Measurements from ENCODE around the gene MRPL57. TPM values are rescaled to one million over a fixed set of nuclear protein-coding genes. Genes with fewer than 3 reads are reported as not detected.
"Not testable (repeated sequence)": the region's sequence is repeated elsewhere in the genome, so short reads cannot be mapped to it uniquely, and the experiment has no call there.

Gene MRPL57
- total and polyA plus RNA-seq, 11 donors, result 19.0 to 51.6 (median 22.8) TPM

GRCh38 chr13:21216332-21216731, 39.9 kb downstream of the MRPL57 start:
- Histone ChIP-seq H3K27ac (no peak overlapping the region), H3K27me3 (peaks cover 0 to 4% (median 0%) of the 10 kb centered on the region in 9 donors), H3K4me1 (peaks cover 0 to 6% (median 0%) of the 10 kb centered on the region in 12 donors), H3K4me3 (no peak overlapping the region), H3K36me3 (no peaks in the 10 kb centered on the region), H3K9me3 (peaks cover 0 to 9% (median 2%) of the 10 kb centered on the region in 12 donors)
- DNase-seq (no peak), ATAC-seq (no peak)
- WGBS, 4 donors, result 34 to 47% (median 41%) methylated on average over 13 of the region's 13 CpGs
- TF ChIP-seq CTCF (IDR thresholded peaks at IDR 0.05) (no peak), POLR2A (IDR thresholded peaks at IDR 0.05) (no peak)
- intact Hi-C loops (cut with DNase I), result no loop called here

- Histone ChIP-seq H3K36me3 (no peaks in the 10 kb centered on the region), H3K27me3 (peaks cover 0 to 4% (median 0%) of the 10 kb centered on the region in 9 donors), H3K27ac (no peak overlapping the region), H3K9me3 (peaks cover 0 to 21% (median 7%) of the 10 kb centered on the region in 12 donors), H3K4me3 (no peak overlapping the region), H3K4me1 (peaks cover 0 to 6% (median 0%) of the 10 kb centered on the region in 12 donors)
- intact Hi-C loops (cut with DNase I), result no loop called here
- no peak for ATAC-seq
- TF ChIP-seq POLR2A (IDR thresholded peaks at IDR 0.05) (no peak), CTCF (IDR thresholded peaks at IDR 0.05) (no peak)
- DNase-seq, result no peak
- 65 to 68% (median 66%) methylated on average over 7 of the region's 7 CpGs for WGBS, 4 donors
Observed at GRCh38 chr13:21218351-21219035, 42.0 kb downstream of the MRPL57 start.

GRCh38 chr13:21219036-21219381, 42.6 kb downstream of the MRPL57 start:
- intact Hi-C loops (cut with DNase I), result no loop called here
- TF ChIP-seq CTCF (IDR thresholded peaks at IDR 0.05), result no peak
- TF ChIP-seq POLR2A (IDR thresholded peaks at IDR 0.05), result no peak
- no peak overlapping the region for H3K4me3 ChIP-seq
- no peak for DNase-seq
- H3K36me3 ChIP-seq, result no peaks in the 10 kb centered on the region
- ATAC-seq, result no peak
- WGBS, 4 donors, result 71 to 80% (median 74%) methylated on average over 3 of the region's 3 CpGs
- peaks cover 0 to 21% (median 7%) of the 10 kb centered on the region in 12 donors for H3K9me3 ChIP-seq
- peaks cover 0 to 6% (median 0%) of the 10 kb centered on the region in 12 donors for H3K4me1 ChIP-seq
- H3K27me3 ChIP-seq, result peaks cover 0 to 4% (median 0%) of the 10 kb centered on the region in 9 donors
- H3K27ac ChIP-seq, result no peak overlapping the region

GRCh38 chr13:21219716-21220115, 43.3 kb downstream of the MRPL57 start:
- H3K9me3 ChIP-seq, result peaks cover 0 to 21% (median 7%) of the 10 kb centered on the region in 12 donors
- H3K4me1 ChIP-seq; intact Hi-C loops (cut with DNase I); H3K27ac ChIP-seq; H3K36me3 ChIP-seq; H3K4me3 ChIP-seq; ATAC-seq; DNase-seq; H3K27me3 ChIP-seq: not testable (repeated sequence)
- WGBS, 4 donors, result 61 to 77% (median 70%) methylated on average over 3 of the region's 3 CpGs

GRCh38 chr13:21221268-21221667, 44.8 kb downstream of the MRPL57 start:
- intact Hi-C loops (cut with DNase I), result no loop called here
- TF ChIP-seq POLR2A (IDR thresholded peaks at IDR 0.05) (no peak), CTCF (IDR thresholded peaks at IDR 0.05) (no peak)
- no peak for ATAC-seq

More at GRCh38 chr13:21221268-21221667, 44.8 kb downstream of the MRPL57 start:
- no peaks in the 10 kb centered on the region for H3K27me3 ChIP-seq
- H3K9me3 ChIP-seq, result peaks cover 0 to 21% (median 7%) of the 10 kb centered on the region in 12 donors
- no peak for DNase-seq
- H3K27ac ChIP-seq, result no peak overlapping the region
- peaks cover 0 to 6% (median 0%) of the 10 kb centered on the region in 12 donors for H3K4me1 ChIP-seq
- H3K36me3 ChIP-seq, result no peaks in the 10 kb centered on the region
- H3K4me3 ChIP-seq, result no peak overlapping the region
